GM03348 (cell line): ENCODE data around the gene PCDHA13.
"Not testable (repeated sequence)": the region's sequence is repeated elsewhere in the genome, so short reads cannot be mapped to it uniquely, and the experiment has no call there.

Experiments
- DNase-seq: peaks from one replicate; pipeline ENCODE4 v3.0.0; 2012; ENCODE audit warnings: low spot score

PCDHA13 gene, protein sequence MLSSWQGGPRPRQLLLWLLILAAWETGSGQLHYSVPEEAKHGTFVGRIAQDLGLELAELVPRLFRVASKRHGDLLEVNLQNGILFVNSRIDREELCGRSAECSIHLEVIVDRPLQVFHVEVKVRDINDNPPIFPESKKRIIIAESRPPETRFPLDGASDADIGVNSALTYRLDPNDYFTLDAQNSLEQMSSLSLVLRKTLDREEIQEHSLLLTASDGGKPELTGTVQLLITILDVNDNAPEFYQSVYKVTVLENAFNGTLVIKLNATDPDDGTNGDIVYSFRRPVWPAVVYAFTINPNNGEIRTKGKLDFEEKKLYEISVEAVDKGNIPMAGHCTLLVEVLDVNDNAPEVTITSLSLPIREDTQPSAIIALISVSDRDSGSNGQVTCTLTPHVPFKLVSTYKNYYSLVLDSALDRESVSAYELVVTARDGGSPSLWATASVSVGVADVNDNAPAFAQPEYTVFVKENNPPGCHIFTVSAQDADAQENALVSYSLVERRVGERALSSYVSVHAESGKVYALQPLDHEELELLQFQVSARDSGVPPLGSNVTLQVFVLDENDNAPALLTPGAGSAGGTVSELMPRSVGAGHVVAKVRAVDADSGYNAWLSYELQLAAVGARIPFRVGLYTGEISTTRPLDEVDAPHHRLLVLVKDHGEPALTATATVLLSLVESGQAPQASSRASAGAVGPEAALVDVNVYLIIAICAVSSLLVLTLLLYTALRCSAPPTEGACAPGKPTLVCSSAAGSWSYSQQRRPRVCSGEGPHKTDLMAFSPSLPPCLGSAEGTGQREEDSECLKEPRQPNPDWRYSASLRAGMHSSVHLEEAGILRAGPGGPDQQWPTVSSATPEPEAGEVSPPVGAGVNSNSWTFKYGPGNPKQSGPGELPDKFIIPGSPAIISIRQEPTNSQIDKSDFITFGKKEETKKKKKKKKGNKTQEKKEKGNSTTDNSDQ

DNA sequence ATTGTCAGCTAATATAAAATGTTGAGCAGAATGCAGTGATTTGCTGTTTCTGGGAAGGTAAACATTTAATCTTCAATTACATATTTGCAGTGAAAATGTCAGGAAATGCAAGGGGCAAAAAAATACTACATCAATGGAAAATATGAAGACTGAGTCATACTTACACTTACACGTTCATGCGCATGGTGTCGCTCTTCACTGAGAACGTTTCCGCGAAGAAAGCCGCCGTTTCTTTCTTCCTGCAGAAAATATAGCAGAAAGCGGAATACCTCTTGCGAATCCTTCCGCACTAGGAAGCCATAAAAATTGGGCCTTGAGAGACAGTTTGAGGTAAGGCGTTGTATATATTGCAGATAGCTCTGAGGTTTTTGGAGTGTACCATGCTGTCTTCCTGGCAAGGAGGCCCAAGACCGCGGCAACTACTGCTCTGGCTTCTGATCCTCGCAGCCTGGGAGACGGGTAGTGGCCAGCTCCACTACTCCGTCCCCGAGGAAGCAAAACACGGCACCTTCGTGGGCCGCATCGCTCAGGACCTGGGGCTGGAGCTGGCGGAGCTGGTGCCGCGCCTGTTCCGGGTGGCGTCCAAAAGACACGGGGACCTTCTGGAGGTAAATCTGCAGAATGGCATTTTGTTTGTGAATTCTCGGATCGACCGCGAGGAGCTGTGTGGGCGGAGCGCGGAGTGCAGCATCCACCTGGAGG is at the start of gene PCDHA13:
TSS of gene PCDHA13 (plus strand) at position 236 of the 702 bp plus-strand sequence. CDS start at position 381, 145 bp downstream.
- no peak for DNase-seq

DNA sequence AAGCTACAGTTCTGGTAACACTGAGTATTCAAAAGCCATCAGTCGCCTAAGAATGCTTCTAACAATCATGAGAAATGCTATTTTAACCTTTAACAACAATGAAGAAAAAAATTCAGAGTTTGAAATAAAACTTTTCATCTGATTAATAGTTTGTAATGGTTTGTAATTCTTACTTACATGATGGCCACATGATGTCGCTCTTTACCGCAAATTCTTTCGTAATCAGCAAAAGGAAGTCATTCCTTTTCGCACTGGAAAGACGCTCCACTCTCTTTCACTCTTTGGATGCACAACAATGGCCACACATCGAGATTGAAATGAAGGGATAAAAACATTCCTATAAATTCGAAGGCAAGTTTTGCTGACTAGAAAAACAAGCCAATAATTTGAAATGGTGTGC is 47.9 kb upstream of the PCDHA13 start, which contains the start of gene PCDHA7:
TSS of gene PCDHA7 (plus strand) at position 277 of the 400 bp plus-strand sequence. CDS start at position 392, 115 bp downstream.
- no peak for DNase-seq

DNA sequence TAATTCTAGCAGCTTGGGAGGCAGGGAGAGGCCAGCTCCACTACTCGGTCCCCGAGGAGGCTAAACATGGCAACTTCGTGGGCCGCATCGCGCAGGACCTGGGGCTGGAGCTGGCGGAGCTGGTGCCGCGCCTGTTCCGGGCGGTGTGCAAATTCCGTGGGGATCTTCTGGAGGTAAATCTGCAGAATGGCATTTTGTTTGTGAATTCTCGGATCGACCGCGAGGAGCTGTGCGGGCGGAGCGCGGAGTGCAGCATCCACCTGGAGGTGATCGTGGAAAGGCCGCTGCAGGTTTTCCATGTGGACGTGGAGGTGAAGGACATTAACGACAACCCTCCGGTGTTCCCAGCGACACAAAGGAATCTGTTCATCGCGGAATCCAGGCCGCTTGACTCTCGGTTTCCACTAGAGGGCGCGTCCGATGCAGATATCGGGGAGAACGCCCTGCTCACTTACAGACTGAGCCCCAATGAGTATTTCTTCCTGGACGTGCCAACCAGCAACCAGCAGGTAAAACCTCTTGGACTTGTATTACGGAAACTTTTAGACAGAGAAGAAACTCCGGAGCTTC is 47.4 kb upstream of the PCDHA13 start:
- not testable (repeated sequence) for DNase-seq

DNA sequence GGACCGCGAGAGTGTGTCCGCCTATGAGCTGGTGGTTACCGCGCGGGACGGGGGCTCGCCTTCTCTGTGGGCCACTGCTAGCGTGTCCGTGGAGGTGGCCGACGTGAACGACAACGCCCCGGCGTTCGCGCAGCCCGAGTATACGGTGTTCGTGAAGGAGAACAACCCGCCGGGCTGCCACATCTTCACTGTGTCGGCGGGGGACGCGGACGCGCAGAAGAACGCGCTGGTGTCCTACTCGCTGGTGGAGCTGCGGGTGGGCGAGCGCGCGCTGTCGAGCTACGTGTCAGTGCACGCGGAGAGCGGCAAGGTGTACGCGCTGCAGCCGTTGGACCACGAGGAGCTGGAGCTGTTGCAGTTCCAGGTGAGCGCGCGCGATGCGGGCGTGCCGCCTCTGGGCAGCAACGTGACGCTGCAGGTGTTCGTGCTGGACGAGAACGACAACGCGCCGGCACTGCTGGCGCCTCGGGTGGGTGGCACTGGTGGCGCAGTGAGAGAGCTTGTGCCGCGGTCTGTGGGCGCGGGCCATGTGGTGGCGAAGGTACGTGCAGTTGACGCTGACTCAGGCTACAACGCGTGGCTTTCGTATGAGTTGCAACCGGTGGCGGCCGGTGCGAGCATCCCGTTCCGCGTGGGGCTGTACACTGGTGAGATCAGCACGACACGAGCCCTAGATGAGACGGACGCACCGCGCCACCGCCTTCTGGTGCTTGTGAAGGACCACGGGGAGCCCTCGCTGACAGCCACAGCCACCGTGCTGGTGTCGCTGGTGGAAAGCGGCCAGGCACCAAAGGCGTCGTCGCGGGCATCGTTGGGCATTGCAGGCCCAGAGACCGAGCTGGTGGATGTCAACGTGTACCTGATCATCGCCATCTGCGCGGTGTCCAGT is 46.1 kb upstream of the PCDHA13 start:
- DNase-seq: no peak

DNA sequence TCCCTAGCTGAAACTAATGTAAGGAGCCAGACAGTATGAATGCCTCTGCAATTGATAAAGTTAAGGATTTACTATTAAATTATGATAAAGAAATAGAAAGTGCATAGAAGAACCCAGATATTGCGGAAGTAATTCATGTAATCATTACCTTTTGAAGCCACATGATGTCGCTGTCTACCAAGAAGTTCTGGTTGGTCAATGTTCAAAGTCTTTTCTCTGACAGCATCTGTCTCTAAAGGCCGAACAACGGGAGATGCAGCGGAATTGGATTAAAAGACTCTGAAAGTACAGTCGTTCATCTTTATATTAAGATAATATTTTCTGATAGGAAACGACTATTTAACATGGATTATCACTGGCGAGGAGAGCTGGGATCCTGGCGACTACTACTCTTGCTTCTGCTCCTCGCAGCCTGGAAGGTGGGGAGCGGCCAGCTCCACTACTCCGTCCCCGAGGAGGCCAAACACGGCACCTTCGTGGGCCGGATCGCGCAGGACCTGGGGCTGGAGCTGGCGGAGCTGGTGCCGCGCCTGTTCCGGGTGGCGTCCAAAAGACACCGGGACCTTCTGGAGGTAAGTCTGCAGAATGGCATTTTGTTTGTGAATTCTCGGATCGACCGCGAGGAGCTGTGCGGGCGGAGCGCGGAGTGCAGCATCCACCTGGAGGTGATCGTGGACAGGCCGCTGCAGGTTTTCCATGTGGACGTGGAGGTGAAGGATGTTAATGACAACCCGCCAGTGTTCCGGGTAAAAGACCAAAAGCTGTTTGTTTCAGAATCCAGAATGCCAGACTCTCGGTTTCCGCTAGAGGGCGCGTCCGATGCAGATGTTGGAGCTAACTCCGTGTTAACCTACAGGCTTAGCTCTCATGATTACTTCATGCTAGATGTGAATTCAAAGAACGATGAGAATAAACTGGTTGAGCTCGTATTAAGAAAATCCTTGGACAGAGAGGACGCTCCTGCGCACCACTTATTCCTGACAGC is 40.7 kb upstream of the PCDHA13 start, which contains the start of gene PCDHA8:
TSS of gene PCDHA8 (plus strand) at position 210 of the 985 bp plus-strand sequence. CDS start at position 345, 135 bp downstream.
- no peak for DNase-seq

DNA sequence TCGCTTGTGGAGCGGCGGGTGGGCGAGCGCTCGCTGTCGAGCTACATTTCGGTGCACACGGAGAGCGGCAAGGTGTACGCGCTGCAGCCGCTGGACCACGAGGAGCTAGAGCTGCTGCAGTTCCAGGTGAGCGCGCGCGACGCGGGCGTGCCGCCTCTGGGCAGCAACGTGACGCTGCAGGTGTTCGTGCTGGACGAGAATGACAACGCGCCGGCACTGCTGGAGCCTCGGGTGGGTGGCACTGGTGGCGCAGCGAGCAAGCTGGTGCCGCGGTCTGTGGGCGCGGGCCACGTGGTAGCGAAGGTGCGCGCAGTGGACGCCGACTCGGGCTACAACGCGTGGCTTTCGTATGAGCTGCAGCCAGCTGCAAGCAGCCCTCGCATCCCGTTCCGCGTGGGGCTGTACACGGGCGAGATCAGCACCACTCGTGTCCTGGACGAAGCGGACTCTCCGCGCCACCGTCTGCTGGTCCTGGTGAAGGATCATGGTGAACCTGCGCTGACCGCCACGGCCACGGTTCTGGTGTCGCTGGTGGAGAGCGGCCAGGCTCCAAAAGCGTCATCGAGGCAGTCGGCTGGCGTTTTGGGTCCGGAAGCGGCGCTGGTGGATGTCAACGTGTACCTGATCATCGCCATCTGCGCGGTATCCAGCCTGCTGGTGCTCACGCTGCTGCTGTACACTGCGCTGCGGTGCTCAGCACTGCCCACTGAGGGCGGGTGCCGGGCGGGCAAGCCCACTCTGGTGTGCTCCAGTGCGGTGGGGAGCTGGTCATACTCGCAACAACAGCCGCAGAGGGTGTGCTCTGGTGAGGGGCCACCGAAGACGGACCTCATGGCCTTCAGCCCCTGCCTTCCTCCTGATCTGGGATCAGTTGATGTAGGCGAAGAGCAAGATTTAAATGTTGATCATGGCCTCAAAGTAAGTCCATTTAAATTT is 38.9 kb upstream of the PCDHA13 start:
- no peak for DNase-seq

DNA sequence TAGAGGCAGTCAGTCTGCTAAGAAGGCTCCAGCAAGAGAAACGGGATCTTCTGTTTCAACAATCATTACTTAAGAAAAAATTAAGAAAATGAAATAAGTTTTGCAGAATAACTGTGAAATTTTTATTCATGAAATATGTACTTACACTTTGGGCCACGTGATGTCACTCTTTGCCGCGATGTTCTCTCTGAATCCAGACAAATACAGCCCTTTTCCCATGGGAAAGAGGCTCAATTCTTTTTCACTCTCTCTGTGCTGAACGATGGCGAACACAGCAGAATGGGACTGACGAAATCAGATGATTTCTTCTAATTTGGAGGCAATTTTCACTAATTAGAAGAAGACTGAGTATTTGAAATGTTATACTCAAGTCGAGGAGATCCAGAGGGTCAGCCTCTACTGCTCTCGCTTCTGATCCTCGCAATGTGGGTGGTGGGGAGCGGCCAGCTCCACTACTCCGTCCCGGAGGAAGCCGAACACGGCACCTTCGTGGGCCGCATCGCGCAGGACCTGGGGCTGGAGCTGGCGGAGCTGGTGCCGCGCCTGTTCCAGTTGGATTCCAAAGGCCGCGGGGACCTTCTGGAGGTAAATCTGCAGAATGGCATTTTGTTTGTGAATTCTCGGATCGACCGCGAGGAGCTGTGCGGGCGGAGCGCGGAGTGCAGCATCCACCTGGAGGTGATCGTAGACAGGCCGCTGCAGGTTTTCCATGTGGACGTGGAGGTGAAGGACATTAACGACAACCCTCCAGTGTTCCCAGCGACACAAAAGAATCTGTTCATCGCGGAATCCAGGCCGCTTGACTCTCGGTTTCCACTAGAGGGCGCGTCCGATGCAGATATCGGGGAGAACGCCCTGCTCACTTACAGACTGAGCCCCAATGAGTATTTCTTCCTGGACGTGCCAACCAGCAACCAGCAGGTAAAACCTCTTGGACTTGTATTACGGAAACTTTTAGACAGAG is 33.5 kb upstream of the PCDHA13 start, which contains the start of gene PCDHA9:
TSS of gene PCDHA9 (plus strand) at position 244 of the 964 bp plus-strand sequence. CDS start at position 358, 114 bp downstream.
- not testable (repeated sequence) for DNase-seq

DNA sequence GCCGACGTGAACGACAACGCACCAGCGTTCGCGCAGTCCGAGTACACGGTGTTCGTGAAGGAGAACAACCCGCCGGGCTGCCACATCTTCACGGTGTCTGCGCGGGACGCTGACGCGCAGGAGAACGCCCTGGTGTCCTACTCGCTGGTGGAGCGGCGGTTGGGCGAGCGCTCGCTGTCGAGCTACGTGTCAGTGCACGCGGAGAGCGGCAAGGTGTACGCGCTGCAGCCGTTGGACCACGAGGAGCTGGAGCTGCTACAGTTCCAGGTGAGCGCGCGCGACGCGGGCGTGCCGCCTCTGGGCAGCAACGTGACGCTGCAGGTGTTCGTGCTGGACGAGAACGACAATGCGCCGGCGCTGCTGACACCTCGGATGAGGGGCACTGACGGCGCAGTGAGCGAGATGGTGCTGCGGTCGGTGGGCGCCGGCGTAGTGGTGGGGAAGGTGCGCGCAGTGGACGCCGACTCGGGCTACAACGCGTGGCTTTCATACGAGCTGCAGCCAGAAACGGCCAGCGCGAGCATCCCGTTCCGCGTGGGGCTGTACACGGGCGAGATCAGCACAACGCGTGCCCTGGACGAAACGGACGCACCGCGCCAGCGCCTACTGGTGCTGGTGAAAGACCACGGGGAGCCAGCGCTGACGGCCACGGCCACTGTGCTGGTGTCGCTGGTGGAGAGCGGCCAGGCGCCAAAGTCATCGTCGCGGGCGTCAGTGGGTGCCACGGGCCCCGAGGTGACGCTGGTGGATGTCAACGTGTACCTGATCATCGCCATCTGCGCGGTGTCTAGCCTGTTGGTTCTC is 31.9 kb upstream of the PCDHA13 start:
- DNase-seq: not testable (repeated sequence)

DNA sequence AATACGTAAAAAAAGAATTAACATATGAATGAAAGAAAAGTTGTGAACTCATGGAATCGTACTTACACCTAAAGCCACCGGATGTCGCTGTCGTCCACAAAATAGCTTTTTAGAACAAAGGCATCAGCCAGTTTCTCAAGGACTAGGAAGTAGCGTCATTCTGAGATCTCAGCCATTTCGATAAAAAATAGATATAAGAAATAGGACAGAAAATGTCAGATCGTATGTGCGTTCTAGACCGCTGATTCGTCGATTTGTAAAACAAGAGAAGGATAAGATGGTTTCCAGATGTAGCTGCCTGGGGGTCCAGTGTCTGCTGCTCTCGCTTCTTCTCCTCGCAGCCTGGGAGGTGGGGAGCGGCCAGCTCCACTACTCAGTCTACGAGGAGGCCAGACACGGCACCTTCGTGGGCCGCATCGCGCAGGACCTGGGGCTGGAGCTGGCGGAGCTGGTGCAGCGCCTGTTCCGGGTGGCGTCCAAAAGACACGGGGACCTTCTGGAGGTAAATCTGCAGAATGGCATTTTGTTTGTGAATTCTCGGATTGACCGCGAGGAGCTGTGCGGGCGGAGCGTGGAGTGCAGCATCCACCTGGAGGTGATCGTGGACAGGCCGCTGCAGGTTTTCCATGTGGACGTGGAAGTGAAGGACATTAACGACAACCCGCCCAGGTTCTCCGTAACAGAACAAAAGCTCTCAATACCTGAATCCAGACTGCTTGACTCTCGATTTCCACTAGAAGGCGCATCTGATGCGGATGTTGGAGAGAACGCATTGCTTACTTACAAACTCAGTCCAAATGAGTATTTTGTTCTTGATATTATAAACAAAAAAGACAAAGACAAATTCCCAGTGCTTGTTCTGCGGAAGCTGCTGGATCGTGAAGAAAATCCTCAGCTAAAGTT is 25.9 kb upstream of the PCDHA13 start, which contains the start of gene PCDHA10:
TSS of gene PCDHA10 (plus strand) at position 126 of the 903 bp plus-strand sequence. CDS start at position 278, 152 bp downstream.
- no peak for DNase-seq

DNA sequence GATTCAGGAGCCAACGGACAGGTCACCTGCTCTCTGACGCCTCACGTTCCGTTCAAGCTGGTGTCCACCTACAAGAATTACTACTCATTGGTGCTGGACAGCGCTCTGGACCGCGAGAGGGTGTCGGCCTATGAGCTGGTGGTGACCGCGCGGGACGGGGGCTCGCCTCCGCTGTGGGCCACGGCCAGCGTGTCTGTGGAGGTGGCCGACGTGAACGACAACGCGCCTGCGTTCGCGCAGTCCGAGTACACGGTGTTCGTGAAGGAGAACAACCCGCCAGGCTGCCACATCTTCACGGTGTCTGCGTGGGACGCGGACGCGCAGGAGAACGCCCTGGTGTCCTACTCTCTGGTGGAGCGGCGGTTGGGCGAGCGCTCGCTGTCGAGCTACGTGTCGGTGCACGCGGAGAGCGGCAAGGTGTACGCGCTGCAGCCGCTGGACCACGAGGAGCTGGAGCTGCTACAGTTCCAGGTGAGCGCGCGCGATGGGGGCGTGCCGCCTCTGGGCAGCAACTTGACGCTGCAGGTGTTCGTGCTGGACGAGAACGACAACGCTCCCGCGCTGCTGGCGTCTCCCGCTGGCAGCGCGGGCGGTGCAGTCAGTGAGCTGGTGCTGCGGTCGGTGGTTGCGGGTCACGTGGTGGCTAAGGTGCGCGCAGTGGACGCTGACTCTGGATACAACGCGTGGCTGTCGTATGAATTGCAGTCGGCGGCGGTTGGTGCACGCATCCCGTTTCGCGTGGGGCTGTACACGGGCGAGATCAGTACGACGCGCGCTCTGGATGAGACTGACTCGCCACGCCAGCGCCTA is 24.5 kb upstream of the PCDHA13 start:
- DNase-seq: no peak

DNA sequence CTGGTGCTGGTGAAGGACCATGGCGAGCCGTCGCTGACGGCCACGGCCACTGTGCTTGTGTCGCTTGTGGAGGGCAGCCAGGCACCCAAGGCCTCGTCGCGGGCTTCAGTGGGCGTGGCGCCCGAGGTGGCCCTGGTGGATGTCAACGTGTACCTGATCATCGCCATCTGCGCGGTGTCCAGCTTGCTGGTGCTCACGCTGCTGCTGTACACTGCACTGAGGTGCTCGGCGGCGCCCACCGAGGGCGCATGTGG is 24.0 kb upstream of the PCDHA13 start:
- no peak for DNase-seq

DNA sequence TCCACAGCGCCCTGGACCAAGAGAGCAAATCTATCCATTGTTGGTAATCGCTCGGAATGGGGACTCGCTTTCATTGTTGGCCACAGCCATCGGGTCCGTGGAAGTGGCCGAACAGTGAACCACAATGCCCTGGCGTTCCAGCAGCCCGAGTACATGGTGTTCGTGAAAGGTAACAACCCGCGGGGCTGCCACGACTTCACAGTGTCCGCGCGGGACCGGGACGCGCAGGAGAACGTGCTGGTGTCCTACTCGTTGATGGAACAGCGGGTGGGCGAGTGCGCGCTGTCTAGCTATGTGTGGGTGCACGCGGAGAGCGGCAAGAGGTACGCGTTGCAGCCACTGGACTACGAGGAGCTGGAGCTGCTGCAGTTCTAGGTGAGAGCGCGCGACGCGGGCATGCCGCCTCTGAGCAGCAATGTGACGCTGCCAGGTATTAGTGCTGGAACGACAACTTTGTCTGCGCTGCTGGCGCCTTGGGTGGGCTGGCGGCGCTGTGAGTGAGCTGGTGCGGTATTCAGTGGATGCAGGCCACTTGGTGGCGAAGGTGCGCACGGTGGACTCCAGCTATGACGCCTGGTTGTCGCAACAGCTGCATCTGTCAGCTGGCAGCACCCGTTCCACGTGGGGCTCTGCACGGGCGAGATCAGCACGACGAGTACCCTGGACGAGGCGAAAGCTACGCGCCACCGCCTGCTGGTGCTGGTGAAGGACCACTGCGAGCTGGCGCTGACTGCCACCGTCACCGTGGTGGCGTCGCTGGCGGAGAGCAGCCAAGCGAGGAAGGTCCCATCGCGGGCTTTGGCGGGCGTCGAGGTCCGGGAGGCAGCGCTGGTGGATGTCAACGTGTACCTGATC is 19.3 kb upstream of the PCDHA13 start:
- DNase-seq: no peak
